Stimulated activated CD4-positive, alpha-beta T cell treated with anti-CD3 and anti-CD28 coated beads, TNF-alpha, amount 100 ng/mL, for 24 hours (primary cell): ENCODE data around the gene ACP4.
A peak's percentile ranks its signal among the peaks of the same experiment; 100 is the strongest.
"Not testable (repeated sequence)": the region's sequence is repeated elsewhere in the genome, so short reads cannot be mapped to it uniquely, and the experiment has no call there.

ENCODE experiments used
- DNase-seq, 3 experiments: peaks; one replicate each; pipeline ENCODE4 v3.0.0-alpha.2; 2020; ENCODE audit warnings: low read depth in 3 of 3

The ACP4 gene

GRCh38 chr19:50797429-50797780 is 7.2 kb downstream of the ACP4 start:
- no peak for DNase-seq

GRCh38 chr19:50797781-50798658 is 7.8 kb downstream of the ACP4 start:
- DNase-seq, result no peak

- DNase-seq, result no peak
Observed at GRCh38 chr19:50798659-50799546, 8.7 kb downstream of the ACP4 start.

GRCh38 chr19:50799547-50799851 is 9.3 kb downstream of the ACP4 start:
- no peak for DNase-seq

GRCh38 chr19:50801107-50801506 is 10.9 kb downstream of the ACP4 start:
- DNase-seq, result no peak

- peak in 1 of 3 experiments; percentile 31 for DNase-seq
Observed at GRCh38 chr19:50803633-50804419, 13.6 kb downstream of the ACP4 start.

GRCh38 chr19:50804420-50805272 is 14.4 kb downstream of the ACP4 start:
- peak; percentile 96 to 99 (median 96) for DNase-seq

GRCh38 chr19:50808856-50809255 is 18.6 kb downstream of the ACP4 start:
- DNase-seq, result no peak

GRCh38 chr19:50811622-50812238 is 21.5 kb downstream of the ACP4 start:
- DNase-seq, result not testable (repeated sequence)

- no peak for DNase-seq
Observed at GRCh38 chr19:50812474-50812873, 22.3 kb downstream of the ACP4 start.

GRCh38 chr19:50814883-50815282 is 24.7 kb downstream of the ACP4 start:
- no peak for DNase-seq

- DNase-seq, result no peak
Observed at GRCh38 chr19:50815439-50815838, 25.2 kb downstream of the ACP4 start.

GRCh38 chr19:50817941-50818858 is 28.0 kb downstream of the ACP4 start:
- peak in 1 of 3 experiments; percentile 59 for DNase-seq

- DNase-seq, result no peak
Observed at GRCh38 chr19:50818859-50819472, 28.8 kb downstream of the ACP4 start.

GRCh38 chr19:50819636-50820035 is 29.4 kb downstream of the ACP4 start:
- no peak for DNase-seq

GRCh38 chr19:50820086-50820485 is 29.9 kb downstream of the ACP4 start:
- no peak for DNase-seq

- DNase-seq, result no peak
Observed at GRCh38 chr19:50820549-50821247, 30.5 kb downstream of the ACP4 start.

- no peak for DNase-seq
Observed at GRCh38 chr19:50821248-50821612, 31.0 kb downstream of the ACP4 start.

GRCh38 chr19:50821622-50822021 is 31.4 kb downstream of the ACP4 start:
- DNase-seq, result no peak
